ENCODE measurements around the gene NUDT6.

DNA sequence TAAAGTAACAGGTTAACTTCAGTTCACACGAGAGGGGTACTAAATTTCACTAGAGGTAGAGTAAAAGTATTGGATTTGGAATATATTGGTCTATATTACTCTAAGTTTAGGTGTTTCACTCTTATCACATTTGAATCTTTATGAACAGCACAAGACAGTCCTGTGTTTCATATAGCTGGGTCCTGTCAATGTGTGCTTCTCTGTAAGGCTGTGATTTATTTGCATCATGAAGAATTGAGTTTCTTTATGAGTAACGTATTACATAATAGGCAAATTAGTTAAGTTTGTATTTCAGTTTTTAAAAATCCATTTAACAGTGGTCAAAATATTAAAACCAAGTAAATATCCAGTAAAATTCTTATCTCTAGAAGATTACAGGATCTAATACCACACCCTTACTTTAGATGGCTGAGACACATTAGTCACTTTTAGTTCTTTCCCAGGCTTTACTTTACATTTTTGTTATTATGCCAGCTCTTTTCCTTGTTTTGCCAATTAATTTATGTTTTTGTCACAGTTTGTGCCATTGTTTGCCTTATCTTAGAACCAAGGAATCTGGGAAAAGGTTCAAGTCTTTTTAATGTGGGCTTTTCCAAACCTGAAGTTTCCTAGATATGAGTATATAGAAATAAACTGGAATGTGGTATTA is 32.1 kb downstream of the NUDT6 start:
- TF ChIP-seq, protein P1, sequence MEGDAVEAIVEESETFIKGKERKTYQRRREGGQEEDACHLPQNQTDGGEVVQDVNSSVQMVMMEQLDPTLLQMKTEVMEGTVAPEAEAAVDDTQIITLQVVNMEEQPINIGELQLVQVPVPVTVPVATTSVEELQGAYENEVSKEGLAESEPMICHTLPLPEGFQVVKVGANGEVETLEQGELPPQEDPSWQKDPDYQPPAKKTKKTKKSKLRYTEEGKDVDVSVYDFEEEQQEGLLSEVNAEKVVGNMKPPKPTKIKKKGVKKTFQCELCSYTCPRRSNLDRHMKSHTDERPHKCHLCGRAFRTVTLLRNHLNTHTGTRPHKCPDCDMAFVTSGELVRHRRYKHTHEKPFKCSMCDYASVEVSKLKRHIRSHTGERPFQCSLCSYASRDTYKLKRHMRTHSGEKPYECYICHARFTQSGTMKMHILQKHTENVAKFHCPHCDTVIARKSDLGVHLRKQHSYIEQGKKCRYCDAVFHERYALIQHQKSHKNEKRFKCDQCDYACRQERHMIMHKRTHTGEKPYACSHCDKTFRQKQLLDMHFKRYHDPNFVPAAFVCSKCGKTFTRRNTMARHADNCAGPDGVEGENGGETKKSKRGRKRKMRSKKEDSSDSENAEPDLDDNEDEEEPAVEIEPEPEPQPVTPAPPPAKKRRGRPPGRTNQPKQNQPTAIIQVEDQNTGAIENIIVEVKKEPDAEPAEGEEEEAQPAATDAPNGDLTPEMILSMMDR (IDR thresholded peaks at IDR 0.05; ENCODE audit: insufficient read depth, low read depth, low read length): no peak
- no peak for TF ChIP-seq EZH2 (IDR thresholded peaks at IDR 0.05; ENCODE audit: insufficient read depth, low read length)

Measured in astrocyte (in vitro differentiated cells and primary cell).